ENCODE results near the gene HPS1. TPM values are rescaled to one million over a fixed set of nuclear protein-coding genes. Genes with fewer than 3 reads are reported as not detected.

The HPS1 gene
- total RNA-seq, 1 donor from 2014 or later: 42.7 TPM

- Histone ChIP-seq H3K27ac (no peak overlapping the region), H3K4me1 (peaks cover 0 to 3% of the 10 kb centered on the region in 2 donors), H3K9me3 (no peaks in the 10 kb centered on the region), H3K36me3 (no peaks in the 10 kb centered on the region), H3K4me3 (no peak overlapping the region), H3K27me3 (no peaks in the 10 kb centered on the region)
- DNase-seq (ENCODE audit: low spot score in 2 of 2): no peak
- TF ChIP-seq CTCF (IDR thresholded peaks at IDR 0.05): no peak
- intact Hi-C loops (cut with DNase I): no loop called here
These were observed 22.5 kb upstream of the HPS1 start for GRCh38 chr10:98469001-98469931.

GRCh38 chr10:98467506-98468318 lies 21.0 kb upstream of the HPS1 start:
- Histone ChIP-seq H3K4me1 (peaks cover 0 to 3% of the 10 kb centered on the region in 2 donors), H3K4me3 (peak overlapping the region; percentile 59 to 68), H3K9me3 (no peaks in the 10 kb centered on the region), H3K36me3 (no peaks in the 10 kb centered on the region), H3K27ac (no peak overlapping the region), H3K27me3 (no peaks in the 10 kb centered on the region)
- peak; percentile 76 to 88 (median 78) for TF ChIP-seq CTCF (IDR thresholded peaks at IDR 0.05)
- intact Hi-C loops (cut with DNase I): loop anchor here (1.0 to 2.0 kb wide), 2 partner anchors 705 to 779 kb away; no protein-coding TSS in a partner anchor
- peak in 1 of 2 donors; percentile 87 for DNase-seq (ENCODE audit: low spot score in 2 of 2)

- Histone ChIP-seq H3K4me1 (peaks cover 0 to 3% of the 10 kb centered on the region in 2 donors), H3K27me3 (no peaks in the 10 kb centered on the region), H3K36me3 (no peaks in the 10 kb centered on the region), H3K27ac (no peak overlapping the region), H3K4me3 (no peak overlapping the region), H3K9me3 (no peaks in the 10 kb centered on the region)
- intact Hi-C loops (cut with DNase I): loop anchor here (1.0 to 2.0 kb wide), 2 partner anchors 706 to 779 kb away; no protein-coding TSS in a partner anchor
- no peak for DNase-seq (ENCODE audit: low spot score in 2 of 2)
- TF ChIP-seq CTCF (IDR thresholded peaks at IDR 0.05): no peak
These were observed 20.2 kb upstream of the HPS1 start for GRCh38 chr10:98466861-98467505.

- Histone ChIP-seq H3K4me1 (peaks cover 0 to 7% of the 10 kb centered on the region in 2 donors), H3K27ac (no peak overlapping the region), H3K27me3 (no peaks in the 10 kb centered on the region), H3K4me3 (no peak overlapping the region), H3K9me3 (no peaks in the 10 kb centered on the region), H3K36me3 (no peaks in the 10 kb centered on the region)
- TF ChIP-seq CTCF (IDR thresholded peaks at IDR 0.05): no peak
- intact Hi-C loops (cut with DNase I): loop anchor here (2.0 kb wide), 1 partner anchor 707 kb away; no protein-coding TSS in a partner anchor
- peak in 1 of 2 donors; percentile 15 for DNase-seq (ENCODE audit: low spot score in 2 of 2)
These were observed 19.1 kb upstream of the HPS1 start for GRCh38 chr10:98465866-98466265.
